Activated gamma-delta T cell treated with anti-CD3 and anti-CD28 coated beads, Interleukin-2, amount 50 U/mL, for 16 hours (primary cell): ENCODE results near the gene CTAG1A.
"Not testable (repeated sequence)": the region's sequence is repeated elsewhere in the genome, so short reads cannot be mapped to it uniquely, and the experiment has no call there.

Experiments
- DNase-seq: peaks from one replicate; pipeline ENCODE4 v3.0.0-alpha.2; 2020; ENCODE audit warnings: low read depth

Gene CTAG1A

GRCh38 chrX:154619182-154619581 is 34.2 kb downstream of the CTAG1A start, which contains the start of gene CTAG1B:
Gene CTAG1B (minus strand): TSS chrX:154619282. CDS start chrX:154619218, 64 bp downstream.
- not testable (repeated sequence) for DNase-seq

GRCh38 chrX:154620767-154621414 is 36.0 kb downstream of the CTAG1A start:
- not testable (repeated sequence) for DNase-seq

- not testable (repeated sequence) for DNase-seq
Observed at GRCh38 chrX:154628960-154629359, 44.0 kb downstream of the CTAG1A start.

GRCh38 chrX:154630949-154631348 is 46.0 kb downstream of the CTAG1A start:
- DNase-seq: not testable (repeated sequence)

- not testable (repeated sequence) for DNase-seq
Observed at GRCh38 chrX:154633661-154634060, 48.7 kb downstream of the CTAG1A start.
